ENCODE data around the gene ATF5. TPM values are rescaled to one million over a fixed set of nuclear protein-coding genes. Genes with fewer than 3 reads are reported as not detected.

Gene ATF5
- total RNA-seq, 4 donors from 2014 or later: 5.0 to 10.0 (median 6.8) TPM

GRCh38 chr19:49946415-49946814, 17.4 kb downstream of the ATF5 start:
- 74 to 91% methylated on average over 8 of the region's 8 CpGs for WGBS, 2 donors

GRCh38 chr19:49949742-49950589, 21.0 kb downstream of the ATF5 start:
- TF ChIP-seq POLR2A (IDR thresholded peaks at IDR 0.05) (no peak), CTCF (IDR thresholded peaks at IDR 0.05) (no peak)
- no peak for DNase-seq (ENCODE audit: low spot score in 2 of 2)
- intact Hi-C loops (cut with DNase I; ENCODE audit: low total_unique reads): no loop called here
- no peak overlapping the region for H3K4me3 ChIP-seq (ENCODE audit: low read depth, poor library complexity, severe bottlenecking)
- 78 to 82% methylated on average over 11 of the region's 11 CpGs for WGBS, 2 donors

More at GRCh38 chr19:49946415-49946814, 17.4 kb downstream of the ATF5 start:
- no peak for TF ChIP-seq CTCF (IDR thresholded peaks at IDR 0.05)
- no peak for TF ChIP-seq POLR2A (IDR thresholded peaks at IDR 0.05)
- intact Hi-C loops (cut with DNase I; ENCODE audit: low total_unique reads): no loop called here
- H3K4me3 ChIP-seq (ENCODE audit: low read depth, poor library complexity, severe bottlenecking): no peak overlapping the region
- no peak for DNase-seq (ENCODE audit: low spot score in 2 of 2)

DNA sequence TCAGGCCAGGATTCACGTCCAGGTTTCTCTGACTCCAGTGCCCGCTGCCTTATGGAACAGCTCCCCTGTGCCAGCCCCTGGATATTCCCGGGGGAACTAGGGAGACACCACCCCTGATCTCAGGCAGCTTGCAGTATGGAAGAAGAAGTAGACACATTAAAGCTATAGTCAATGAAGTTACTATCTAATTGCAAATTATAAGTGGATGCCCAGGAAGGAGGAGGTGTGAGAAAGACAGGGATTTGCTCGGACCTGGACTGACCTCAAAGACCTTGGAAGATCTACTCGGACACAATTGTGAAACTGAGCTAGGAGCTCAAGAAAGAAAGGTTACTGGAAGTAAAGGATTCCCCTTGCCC, 21.6 kb downstream of the ATF5 start:
- DNase-seq (ENCODE audit: low spot score in 2 of 2): no peak
- no peak overlapping the region for H3K4me3 ChIP-seq (ENCODE audit: low read depth, poor library complexity, severe bottlenecking)
- WGBS, 2 donors: 90% methylated on average over 5 of the region's 5 CpGs
- intact Hi-C loops (cut with DNase I; ENCODE audit: low total_unique reads): no loop called here
- TF ChIP-seq CTCF (IDR thresholded peaks at IDR 0.05) (no peak), POLR2A (IDR thresholded peaks at IDR 0.05) (no peak)

DNA sequence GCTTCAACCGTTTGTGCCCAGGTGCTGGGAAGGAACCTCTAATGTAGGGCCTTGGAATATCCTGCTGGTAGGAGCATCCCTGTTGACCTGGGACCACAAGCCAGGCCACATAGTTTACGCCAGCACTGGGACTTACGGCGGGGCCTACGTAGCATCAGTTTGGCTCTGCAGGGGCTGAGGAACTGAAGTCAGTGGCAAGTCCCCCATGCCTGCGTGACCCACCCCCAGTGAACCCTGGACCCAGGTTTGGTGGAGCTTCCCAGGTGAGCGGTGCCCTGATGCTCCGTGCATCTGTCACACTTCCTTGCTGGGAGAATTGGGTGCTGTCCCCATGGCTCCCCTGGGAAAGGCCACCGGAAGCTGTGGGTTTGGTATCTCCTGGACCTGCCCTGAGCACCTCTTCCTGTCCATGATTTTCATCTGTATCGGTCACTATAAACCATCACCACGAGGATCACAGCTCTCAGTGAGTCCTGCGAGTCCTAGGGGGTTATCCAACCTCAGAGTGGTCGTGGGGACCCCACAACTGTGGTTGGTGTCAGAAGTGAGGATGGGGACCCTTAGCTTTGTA, 22.0 kb downstream of the ATF5 start:
- WGBS, 2 donors: 86 to 89% methylated on average over 13 of the region's 13 CpGs
- no peak overlapping the region for H3K4me3 ChIP-seq (ENCODE audit: low read depth, poor library complexity, severe bottlenecking)
- intact Hi-C loops (cut with DNase I; ENCODE audit: low total_unique reads): no loop called here
- TF ChIP-seq CTCF (IDR thresholded peaks at IDR 0.05): no peak
- TF ChIP-seq POLR2A (IDR thresholded peaks at IDR 0.05): no peak
- DNase-seq (ENCODE audit: low spot score in 2 of 2): no peak

GRCh38 chr19:49951806-49952478, 22.9 kb downstream of the ATF5 start:
- WGBS, 2 donors: 87 to 91% methylated on average over 8 to 9 of the region's 9 CpGs
- intact Hi-C loops (cut with DNase I; ENCODE audit: low total_unique reads): no loop called here
- TF ChIP-seq CTCF (IDR thresholded peaks at IDR 0.05): no peak
- TF ChIP-seq POLR2A (IDR thresholded peaks at IDR 0.05): no peak
- H3K4me3 ChIP-seq (ENCODE audit: low read depth, poor library complexity, severe bottlenecking): no peak overlapping the region
- DNase-seq (ENCODE audit: low spot score in 2 of 2): no peak
